Neural cell (in vitro differentiated cells): Measurements from ENCODE around the gene ZFR. TPM values are rescaled to one million over a fixed set of nuclear protein-coding genes. Genes with fewer than 3 reads are reported as not detected.

ENCODE experiments used
- H2AFZ ChIP-seq: fragments of 200-600, 300-800 bp; sonication (generic), shearing (Covaris generic); 2 replicates; pipeline ENCODE4 v1.6.0; 2014; ENCODE audit warnings: low read depth, mild to moderate bottlenecking, antibody characterized with exemption, low read length, moderate library complexity
- H3F3A ChIP-seq: fragments of 200-600 bp; shearing (Covaris generic); 2 replicates; pipeline ENCODE4 v1.6.1; 2016; ENCODE audit warnings: mild to moderate bottlenecking, moderate library complexity, mixed read lengths, antibody characterized with exemption, low read length; ENCODE audit not compliant: insufficient read depth, poor library complexity, severe bottlenecking
- H3K27ac ChIP-seq: fragments of 200-600, 300-800 bp; sonication (generic), shearing (Covaris generic); 2 replicates; pipeline ENCODE4 v1.5.1; 2014; ENCODE audit warnings: mild to moderate bottlenecking, low read length, moderate library complexity
- H3K27me3 ChIP-seq: fragments of 300-800, 200-600 bp; sonication (generic), shearing (Covaris generic); 2 replicates; pipeline ENCODE4 v1.6.0; 2014; ENCODE audit warnings: mild to moderate bottlenecking, low read depth, low read length, moderate library complexity; ENCODE audit not compliant: insufficient read depth
- H3K36me3 ChIP-seq: fragments of 300-800, 200-600 bp; sonication (generic), shearing (Covaris generic); 2 replicates; pipeline ENCODE4 v1.5.1; 2014; ENCODE audit warnings: mild to moderate bottlenecking, antibody characterized with exemption, low read length, moderate library complexity; ENCODE audit not compliant: insufficient read depth
- H3K4me2 ChIP-seq: fragments of 300-800, 200-600 bp; sonication (generic), shearing (Covaris generic); 2 replicates; pipeline ENCODE4 v1.6.0; 2014; ENCODE audit warnings: mild to moderate bottlenecking, low read length
- H3K4me3 ChIP-seq: fragments of 300-800, 200-600 bp; sonication (generic), shearing (Covaris generic); 2 replicates; pipeline ENCODE4 v1.5.1; 2014; ENCODE audit warnings: mild to moderate bottlenecking, low read length, moderate library complexity
- H3K79me2 ChIP-seq: fragments of 200-600 bp; shearing (Covaris generic); replicated peaks from 2 replicates; pipeline ENCODE4 v1.6.0; 2014; ENCODE audit warnings: mild to moderate bottlenecking, low read length, moderate library complexity; ENCODE audit not compliant: insufficient read depth
- H3K9ac ChIP-seq: fragments of 300-800, 200-600 bp; sonication (generic), shearing (Covaris generic); 2 replicates; pipeline ENCODE4 v1.6.1; 2016; ENCODE audit warnings: mild to moderate bottlenecking, low read length, mixed read lengths
- H3K9me2 ChIP-seq: fragments of 200-600 bp; shearing (Covaris generic); 2 replicates; pipeline ENCODE4 v1.6.1; 2016; ENCODE audit warnings: mild to moderate bottlenecking, low read length, mixed read lengths; ENCODE audit not compliant: insufficient read depth
- H3K9me3 ChIP-seq: fragments of 200-600, 300-800 bp; sonication (generic), shearing (Covaris generic); 2 replicates; pipeline ENCODE4 v1.6.1; 2016; ENCODE audit warnings: mild to moderate bottlenecking, mixed run types, low read length, moderate library complexity, mixed read lengths
- H4K20me1 ChIP-seq: fragments of 200-600 bp; shearing (Covaris generic); 2 replicates; pipeline ENCODE4 v1.6.1; 2016; ENCODE audit warnings: mild to moderate bottlenecking, mixed run types; ENCODE audit not compliant: insufficient read depth
- CTCF ChIP-seq: fragments of 450-650 bp; IDR thresholded peaks from 2 replicates; pipeline ENCODE4 v1.5.1; 2014; ENCODE audit warnings: antibody characterized with exemption, mild to moderate bottlenecking, moderate library complexity; ENCODE audit not compliant: poor library complexity, severe bottlenecking
- EP300 ChIP-seq: fragments of 450-650 bp; conservative IDR thresholded peaks from 2 replicates; pipeline ENCODE4 v1.6.1; 2014; ENCODE audit warnings: antibody characterized with exemption, mild to moderate bottlenecking, moderate library complexity; ENCODE audit not compliant: poor library complexity, severe bottlenecking
- EZH2 ChIP-seq: fragments of 200-600, 300-800 bp; shearing (Covaris generic), sonication (generic); IDR thresholded peaks from 2 replicates; pipeline ENCODE4 v1.6.1; 2014; ENCODE audit warnings: antibody characterized with exemption, low read length, borderline replicate concordance, mild to moderate bottlenecking; ENCODE audit not compliant: insufficient read depth, poor library complexity, severe bottlenecking
- MXI1 ChIP-seq: fragments of 450-650 bp; conservative IDR thresholded peaks from 2 replicates; pipeline ENCODE4 v1.6.1; 2014; ENCODE audit warnings: antibody characterized with exemption, mild to moderate bottlenecking; ENCODE audit not compliant: poor library complexity, severe bottlenecking
- POLR2AphosphoS5 ChIP-seq: IDR thresholded peaks from 2 replicates; pipeline ENCODE4 v1.6.1; 2012
- RAD21 ChIP-seq: fragments of 450-650 bp; conservative IDR thresholded peaks from 2 replicates; pipeline ENCODE4 v1.6.1; 2014; ENCODE audit warnings: antibody characterized with exemption, mild to moderate bottlenecking, moderate library complexity
- REST ChIP-seq: IDR thresholded peaks from 2 replicates; pipeline ENCODE4 v1.6.1; 2012; ENCODE audit warnings: borderline replicate concordance
- SMC3 ChIP-seq: fragments of 450-650 bp; conservative IDR thresholded peaks from 2 replicates; pipeline ENCODE4 v1.6.1; 2014; ENCODE audit warnings: antibody characterized with exemption, mild to moderate bottlenecking, moderate library complexity; ENCODE audit not compliant: poor library complexity
- TAF1 ChIP-seq: IDR thresholded peaks from 2 replicates; pipeline ENCODE4 v1.6.1; 2012; ENCODE audit warnings: low read depth
- polyA plus RNA-seq: library from polyadenylated mRNA; depleted of rRNA; stranded (reverse); fragments of >200 nt; gene quantifications from 2 replicates; pipeline ENCODE4 v1.2.3, GENCODE V29; 2014

ZFR gene
- polyA plus RNA-seq, 1 donor from 2014 or later: 141 TPM

- no peaks in the 10 kb centered on the region for H3K9me3 ChIP-seq
- H3K36me3 ChIP-seq: no peaks in the 10 kb centered on the region
- H3K27me3 ChIP-seq: no peaks in the 10 kb centered on the region
- H3K9ac ChIP-seq: peak within 1 kb of the TSS; percentile 92
- peak within 1 kb of the TSS; percentile 98 for H3K4me2 ChIP-seq
- no peaks in the 10 kb centered on the region for H3F3A ChIP-seq
- H2AFZ ChIP-seq: peak within 1 kb of the TSS; percentile 69
- no peaks in the 10 kb centered on the region for H4K20me1 ChIP-seq
- peak within 1 kb of the TSS; percentile 99 for H3K4me3 ChIP-seq
- H3K27ac ChIP-seq: peak within 1 kb of the TSS; percentile 92
- TF ChIP-seq EZH2 (no peak), EP300 (peak; percentile 37), SMC3 (peak; percentile 36), POLR2AphosphoS5 (peak; percentile 83), REST (peak; percentile 33), MXI1 (peak; percentile 69), TAF1 (no peak), RAD21 (no peak), CTCF (no peak)
- H3K79me2 ChIP-seq: peaks cover 33% of the 10 kb centered on the region
- H3K9me2 ChIP-seq: no peaks in the 10 kb centered on the region
Observed at GRCh38 chr5:32312595-32313332, 131.8 kb downstream of the ZFR start, which contains the start of gene MTMR12. TSS of gene MTMR12 (minus strand) at chr5:32312939. CDS start at chr5:32312838, 101 bp downstream.

- Histone ChIP-seq H3F3A (no peaks in the 10 kb centered on the region), H3K27me3 (no peaks in the 10 kb centered on the region), H3K9me3 (no peaks in the 10 kb centered on the region), H3K4me2 (peak overlapping the region; percentile 98), H3K4me3 (peak overlapping the region; percentile 99), H3K9ac (peak overlapping the region; percentile 92), H2AFZ (peak overlapping the region; percentile 23), H4K20me1 (no peaks in the 10 kb centered on the region), H3K27ac (peak overlapping the region; percentile 92), H3K36me3 (no peaks in the 10 kb centered on the region), H3K79me2 (peaks cover 38% of the 10 kb centered on the region), H3K9me2 (no peaks in the 10 kb centered on the region)
- TF ChIP-seq RAD21 (no peak), EZH2 (no peak), CTCF (no peak), EP300 (no peak), MXI1 (no peak), REST (peak; percentile 41), SMC3 (no peak), POLR2AphosphoS5 (peak; percentile 69), TAF1 (peak; percentile 29)
Observed at GRCh38 chr5:32312197-32312594, 132.3 kb downstream of the ZFR start.
